GM12801 (cell line): Measurements from ENCODE around the gene COL13A1.

Experiments
- CTCF ChIP-seq: IDR thresholded peaks from one replicate; pipeline ENCODE4 v1.5.1; 2011; ENCODE audit warnings: control low read depth; ENCODE audit not compliant: insufficient read length; ENCODE audit errors: extremely low read depth

The COL13A1 gene

GRCh38 chr10:69839696-69840345 is 38.1 kb downstream of the COL13A1 start:
- no peak for TF ChIP-seq CTCF

- no peak for TF ChIP-seq CTCF
Observed at GRCh38 chr10:69840773-69841172, 39.1 kb downstream of the COL13A1 start.

- TF ChIP-seq CTCF: no peak
Observed at GRCh38 chr10:69842020-69842419, 40.3 kb downstream of the COL13A1 start.

GRCh38 chr10:69842882-69843281 is 41.2 kb downstream of the COL13A1 start:
- no peak for TF ChIP-seq CTCF

- no peak for TF ChIP-seq CTCF
Observed at GRCh38 chr10:69843923-69844322, 42.2 kb downstream of the COL13A1 start.

GRCh38 chr10:69844698-69845097 is 43.0 kb downstream of the COL13A1 start:
- no peak for TF ChIP-seq CTCF

- TF ChIP-seq CTCF: no peak
Observed at GRCh38 chr10:69845574-69846292, 44.0 kb downstream of the COL13A1 start.
